ENCODE measurements around the gene SLC22A16.

SLC22A16 gene

GRCh38 chr6:110432285-110432900, 44.0 kb downstream of the SLC22A16 start:
- H3K36me3 ChIP-seq (ENCODE audit: insufficient read depth, low read length) = no peaks in the 10 kb centered on the region
- H3K4me3 ChIP-seq (ENCODE audit: low read depth, low read length, poor library complexity, severe bottlenecking) = no peak overlapping the region
- H3K4me1 ChIP-seq (ENCODE audit: insufficient read depth, low read length, severe bottlenecking) = no peaks in the 10 kb centered on the region
- no peaks in the 10 kb centered on the region for H4K20me1 ChIP-seq (ENCODE audit: insufficient read depth, low read length)
- no peaks in the 10 kb centered on the region; the same call in 1 of the 2 replicates for H3K27me3 ChIP-seq (ENCODE audit: insufficient read depth, low read length)
- H3K4me2 ChIP-seq (ENCODE audit: low read length) = no peak overlapping the region
- H3K9me3 ChIP-seq (ENCODE audit: low read length) = no peaks in the 10 kb centered on the region
- no peaks in the 10 kb centered on the region for H3K9me2 ChIP-seq (ENCODE audit: low read depth, low read length)
- TF ChIP-seq CTCF (IDR thresholded peaks at IDR 0.05; ENCODE audit: low read length) = no peak
- TF ChIP-seq EZH2 (IDR thresholded peaks at IDR 0.05; ENCODE audit: borderline replicate concordance, low read length) = no peak
- H2AFZ ChIP-seq (ENCODE audit: low read length) = no peak overlapping the region
- H3K9ac ChIP-seq (ENCODE audit: low read length) = no peak overlapping the region
- H3F3A ChIP-seq (ENCODE audit: insufficient read depth, low read length) = no peaks in the 10 kb centered on the region
- no peaks in the 10 kb centered on the region for H3K79me2 ChIP-seq (ENCODE audit: insufficient read depth, low read length)
- no peak overlapping the region for H3K27ac ChIP-seq (ENCODE audit: low read depth, low read length, poor library complexity, severe bottlenecking)

- no peaks in the 10 kb centered on the region for H3K79me2 ChIP-seq (ENCODE audit: insufficient read depth, low read length)
- no peaks in the 10 kb centered on the region for H4K20me1 ChIP-seq (ENCODE audit: insufficient read depth, low read length)
- H3K9me3 ChIP-seq (ENCODE audit: low read length) = no peaks in the 10 kb centered on the region
- H3K27ac ChIP-seq (ENCODE audit: low read depth, low read length, poor library complexity, severe bottlenecking) = no peak overlapping the region
- H3K27me3 ChIP-seq (ENCODE audit: insufficient read depth, low read length) = no peaks in the 10 kb centered on the region; the same call in 1 of the 2 replicates
- no peaks in the 10 kb centered on the region for H3K36me3 ChIP-seq (ENCODE audit: insufficient read depth, low read length)
- H3K9me2 ChIP-seq (ENCODE audit: low read depth, low read length) = no peaks in the 10 kb centered on the region
- no peaks in the 10 kb centered on the region for H3K4me1 ChIP-seq (ENCODE audit: insufficient read depth, low read length, severe bottlenecking)
- no peak overlapping the region for H3K4me2 ChIP-seq (ENCODE audit: low read length)
- H3K9ac ChIP-seq (ENCODE audit: low read length) = no peak overlapping the region
- H3F3A ChIP-seq (ENCODE audit: insufficient read depth, low read length) = no peaks in the 10 kb centered on the region
- H2AFZ ChIP-seq (ENCODE audit: low read length) = no peak overlapping the region
- no peak for TF ChIP-seq EZH2 (IDR thresholded peaks at IDR 0.05; ENCODE audit: borderline replicate concordance, low read length)
- TF ChIP-seq CTCF (IDR thresholded peaks at IDR 0.05; ENCODE audit: low read length) = no peak
- H3K4me3 ChIP-seq (ENCODE audit: low read depth, low read length, poor library complexity, severe bottlenecking) = no peak overlapping the region
Measured at GRCh38 chr6:110430741-110431140, 45.7 kb downstream of the SLC22A16 start.

GRCh38 chr6:110430236-110430635, 46.2 kb downstream of the SLC22A16 start:
- Histone ChIP-seq H3F3A (ENCODE audit: insufficient read depth, low read length) (no peaks in the 10 kb centered on the region), H3K4me1 (ENCODE audit: insufficient read depth, low read length, severe bottlenecking) (no peaks in the 10 kb centered on the region), H3K4me2 (ENCODE audit: low read length) (no peak overlapping the region), H3K36me3 (ENCODE audit: insufficient read depth, low read length) (no peaks in the 10 kb centered on the region), H4K20me1 (ENCODE audit: insufficient read depth, low read length) (no peaks in the 10 kb centered on the region), H3K4me3 (ENCODE audit: low read depth, low read length, poor library complexity, severe bottlenecking) (no peak overlapping the region), H3K27ac (ENCODE audit: low read depth, low read length, poor library complexity, severe bottlenecking) (no peak overlapping the region), H2AFZ (ENCODE audit: low read length) (no peak overlapping the region), H3K79me2 (ENCODE audit: insufficient read depth, low read length) (no peaks in the 10 kb centered on the region), H3K9ac (ENCODE audit: low read length) (no peak overlapping the region), H3K9me3 (ENCODE audit: low read length) (no peaks in the 10 kb centered on the region), H3K27me3 (ENCODE audit: insufficient read depth, low read length) (no peaks in the 10 kb centered on the region; the same call in 1 of the 2 replicates), H3K9me2 (ENCODE audit: low read depth, low read length) (no peaks in the 10 kb centered on the region)
- TF ChIP-seq CTCF (IDR thresholded peaks at IDR 0.05; ENCODE audit: low read length) (no peak), EZH2 (IDR thresholded peaks at IDR 0.05; ENCODE audit: borderline replicate concordance, low read length) (no peak)
